HCT116 (cell line): Measurements from ENCODE around the gene SLFN14. TPM values are rescaled to one million over a fixed set of nuclear protein-coding genes. Genes with fewer than 3 reads are reported as not detected.

Experiments
- ATAC-seq: fragments of 200-7000 bp; cut with Tn5 transposase; 2 replicates; pipeline ENCODE4 v1.9.1; 2020; ENCODE audit warnings: mild to moderate bottlenecking, moderate library complexity
- BruUV-seq: library from RNA; stranded (reverse); fragments of 400-500 nt; replicated peaks from 2 replicates; lab custom pipeline; 2021; lab: Mats Ljungman, UMichigan
- CTCF ChIA-PET: fragments of 300-600 bp; sonication (Branson Sonifier 250); formaldehyde crosslinking; loops from one replicate; lab custom pipeline; 2021; ENCODE audit warnings: antibody characterized with exemption; lab: Charles Lee
- POLR2A ChIA-PET: fragments of 300-600, 350-600 bp; sonication (Branson Sonifier 250); formaldehyde crosslinking; loops from one replicate; lab custom pipeline; 2021; ENCODE audit warnings: antibody characterized with exemption; lab: Charles Lee
- RAD21 ChIA-PET, 2 experiments: fragments of 300-600 bp; sonication (Branson Sonifier 250); formaldehyde crosslinking; loops; one replicate each; lab custom pipeline; 2023; ENCODE audit warnings: low total read pairs in 2 of 2; ENCODE audit not compliant: uncharacterized antibody in 2 of 2, unreplicated experiment in 2 of 2, low non-redundant PET in 1 of 2; lab: Charles Lee
- DNase-seq: peaks from one replicate; pipeline ENCODE4 v3.0.0-alpha.2; 2010; ENCODE audit warnings: low read depth, low spot score
- H2AFZ ChIP-seq: fragments of 200-600 bp; shearing (Covaris generic), sonication (generic); 2 replicates; pipeline ENCODE4 v1.6.1; 2017; ENCODE audit warnings: low read depth, mixed run types, mixed read lengths, antibody characterized with exemption, low read length; ENCODE audit not compliant: poor library complexity, severe bottlenecking
- H3K27ac ChIP-seq: 2 replicates; pipeline ENCODE4 v1.5.1; 2012; ENCODE audit warnings: low read depth, low read length
- H3K27me3 ChIP-seq: fragments of 200-600 bp; sonication (generic); 2 replicates; pipeline ENCODE4 v1.6.1; 2016; ENCODE audit warnings: mixed run types, low read length, mixed read lengths; ENCODE audit not compliant: insufficient read depth
- H3K36me3 ChIP-seq, 2 experiments: fragments of 200-500 bp in 1 of 2; fragments of 200-600 bp in 1 of 2; sonication (Bioruptor generic) in 1 of 2; sonication (generic) in 1 of 2; 2 replicates each; pipeline versions ENCODE4 v1.5.1 to v1.6.1; 2014 to 2016; ENCODE audit warnings: low read length in 2 of 2, inconsistent platforms in 1 of 2, mixed read lengths in 1 of 2, mixed run types in 1 of 2; ENCODE audit not compliant: insufficient read depth in 2 of 2, control insufficient read depth in 1 of 2
- H3K4me1 ChIP-seq, 2 experiments: fragments of 200-600 bp in 1 of 2; sonication (generic) in 1 of 2; 2 replicates each; pipeline versions ENCODE4 v1.5.1 to v1.6.1; 2012 to 2017; ENCODE audit warnings: low read length in 2 of 2, inconsistent platforms in 1 of 2, mild to moderate bottlenecking in 1 of 2, mixed read lengths in 1 of 2, mixed run types in 1 of 2, moderate library complexity in 1 of 2; ENCODE audit not compliant: insufficient read depth in 2 of 2, control insufficient read depth in 1 of 2
- H3K4me2 ChIP-seq: fragments of 200-600 bp; sonication (generic); 2 replicates; pipeline ENCODE4 v1.6.1; 2017; ENCODE audit warnings: mixed run types, low read length, mixed read lengths
- H3K4me3 ChIP-seq, 2 experiments: fragments of 200-600 bp in 1 of 2; sonication (generic) in 1 of 2; replicated peaks in 1 of 2; 2 replicates each; pipeline ENCODE4 v1.5.1; 2011 to 2016; ENCODE audit warnings: low read length in 2 of 2, control low read depth in 1 of 2, low read depth in 1 of 2, mild to moderate bottlenecking in 1 of 2, mixed read lengths in 1 of 2, mixed run types in 1 of 2
- H3K79me2 ChIP-seq: fragments of 200-600 bp; sonication (generic); 2 replicates; pipeline ENCODE4 v1.6.1; 2017; ENCODE audit warnings: mild to moderate bottlenecking, mixed run types, low read length, moderate library complexity, mixed read lengths; ENCODE audit not compliant: insufficient read depth
- H3K9ac ChIP-seq: fragments of 200-600 bp; sonication (generic); 2 replicates; pipeline ENCODE4 v1.6.1; 2016; ENCODE audit warnings: low read length, mixed read lengths
- H3K9me2 ChIP-seq: fragments of 200-600 bp; sonication (generic), shearing (Covaris generic); 2 replicates; pipeline ENCODE4 v1.6.1; 2017; ENCODE audit warnings: mixed run types, mild to moderate bottlenecking, moderate library complexity; ENCODE audit not compliant: insufficient read depth
- H3K9me3 ChIP-seq, 2 experiments: fragments of 200-500 bp in 1 of 2; fragments of 200-600 bp in 1 of 2; sonication (Bioruptor generic) in 1 of 2; sonication (generic) in 1 of 2; 2 replicates each; pipeline ENCODE4 v1.6.1; 2014 to 2017; ENCODE audit warnings: low read length in 2 of 2, mixed read lengths in 2 of 2, inconsistent platforms in 1 of 2, low read depth in 1 of 2, mild to moderate bottlenecking in 1 of 2, mixed run types in 1 of 2, moderate library complexity in 1 of 2; ENCODE audit not compliant: control insufficient read depth in 1 of 2, insufficient read depth in 1 of 2
- H4K20me1 ChIP-seq: fragments of 200-600 bp; sonication (generic), shearing (Covaris generic); 2 replicates; pipeline ENCODE4 v1.6.1; 2017; ENCODE audit warnings: mixed run types, mild to moderate bottlenecking, moderate library complexity; ENCODE audit not compliant: insufficient read depth
- CBX3 ChIP-seq: IDR thresholded peaks from 2 replicates; pipeline ENCODE4 v1.6.1; 2012; ENCODE audit warnings: low read depth
- CEBPB ChIP-seq: IDR thresholded peaks from 2 replicates; pipeline ENCODE4 v1.6.1; 2012; ENCODE audit warnings: low read depth
- ELF1 ChIP-seq: IDR thresholded peaks from 2 replicates; pipeline ENCODE4 v1.6.1; 2012; ENCODE audit warnings: low read depth, borderline replicate concordance
- EZH2 ChIP-seq: fragments of 200-600 bp; sonication (generic); IDR thresholded peaks from 2 replicates; pipeline ENCODE4 v1.6.1; 2017; ENCODE audit warnings: antibody characterized with exemption, mixed run types
- EZH2phosphoT487 ChIP-seq: fragments of 200-600 bp; IDR thresholded peaks from 2 replicates; pipeline ENCODE4 v1.6.1; 2018; ENCODE audit warnings: antibody characterized with exemption, borderline replicate concordance
- FOSL1 ChIP-seq: IDR thresholded peaks from 2 replicates; pipeline ENCODE4 v1.6.1; 2012; ENCODE audit warnings: low read depth
- POLR2AphosphoS5 ChIP-seq: IDR thresholded peaks from 2 replicates; pipeline ENCODE4 v1.6.1; 2011; ENCODE audit warnings: mild to moderate bottlenecking, low read depth, low read length, moderate library complexity
- SRF ChIP-seq: IDR thresholded peaks from 2 replicates; pipeline ENCODE4 v1.6.1; 2012; ENCODE audit warnings: low read depth
- TCF7L2 ChIP-seq: IDR thresholded peaks from 2 replicates; pipeline ENCODE4 v1.7.0; 2011; ENCODE audit warnings: borderline replicate concordance, inconsistent platforms; ENCODE audit not compliant: insufficient read depth, insufficient read length; ENCODE audit errors: extremely low read depth
- YY1 ChIP-seq: IDR thresholded peaks from 2 replicates; pipeline ENCODE4 v1.6.1; 2011; ENCODE audit warnings: low read length, low read depth, moderate library complexity, mild to moderate bottlenecking; ENCODE audit not compliant: insufficient replicate concordance; ENCODE audit errors: extremely low read depth
- ZFX ChIP-seq: fragments of 450-650 bp; IDR thresholded peaks from 2 replicates; pipeline ENCODE4 v1.6.1; 2017
- ZNF274 ChIP-seq: fragments of 200-500 bp; sonication (Bioruptor generic); IDR thresholded peaks from 2 replicates; pipeline ENCODE4 v1.6.1; 2014; ENCODE audit warnings: mild to moderate bottlenecking, low read depth, low read length, inconsistent platforms
- intact Hi-C: fragments of 100-400 bp; cut with micrococcal nuclease; formaldehyde crosslinking; loops from 2 replicates; pipeline ENCODE4 v1.10.0; 2022
- total RNA-seq: library from RNA; stranded (reverse); gene quantifications from one replicate; pipeline ENCODE4 v1.2.1, GENCODE V29; 2021; ENCODE audit not compliant: unreplicated experiment
- TF ChIP-seq, protein P1 (sequence below): IDR thresholded peaks from 2 replicates; pipeline ENCODE4 v1.6.1; 2012; ENCODE audit warnings: low read depth
- TF ChIP-seq, protein P2 (sequence below): IDR thresholded peaks from 2 replicates; pipeline ENCODE4 v1.6.1; 2012
- TF ChIP-seq, protein P3 (sequence below): IDR thresholded peaks from 2 replicates; pipeline ENCODE4 v1.6.1; 2011; ENCODE audit warnings: mild to moderate bottlenecking, low read length, moderate library complexity; ENCODE audit not compliant: insufficient replicate concordance; ENCODE audit errors: extremely low read depth
- TF ChIP-seq, protein P4 (sequence below), 3 experiments: fragments of 200-600 bp in 1 of 3; sonication (generic) in 1 of 3; IDR thresholded peaks in 2 of 3; conservative IDR thresholded peaks in 1 of 3; 2 replicates each; pipeline ENCODE4 v1.5.1; 2012 to 2017; ENCODE audit warnings: low read depth in 2 of 3, low read length in 2 of 3, antibody characterized with exemption in 1 of 3, borderline replicate concordance in 1 of 3, control low read depth in 1 of 3, mild to moderate bottlenecking in 1 of 3, mixed read lengths in 1 of 3, mixed run types in 1 of 3, moderate library complexity in 1 of 3; ENCODE audit not compliant: insufficient read depth in 1 of 3
- TF ChIP-seq, protein P5 (sequence below): IDR thresholded peaks from 2 replicates; pipeline ENCODE4 v1.6.1; 2012

Gene SLFN14
- total RNA-seq, 1 experiment from 2014 or later: not detected

DNA sequence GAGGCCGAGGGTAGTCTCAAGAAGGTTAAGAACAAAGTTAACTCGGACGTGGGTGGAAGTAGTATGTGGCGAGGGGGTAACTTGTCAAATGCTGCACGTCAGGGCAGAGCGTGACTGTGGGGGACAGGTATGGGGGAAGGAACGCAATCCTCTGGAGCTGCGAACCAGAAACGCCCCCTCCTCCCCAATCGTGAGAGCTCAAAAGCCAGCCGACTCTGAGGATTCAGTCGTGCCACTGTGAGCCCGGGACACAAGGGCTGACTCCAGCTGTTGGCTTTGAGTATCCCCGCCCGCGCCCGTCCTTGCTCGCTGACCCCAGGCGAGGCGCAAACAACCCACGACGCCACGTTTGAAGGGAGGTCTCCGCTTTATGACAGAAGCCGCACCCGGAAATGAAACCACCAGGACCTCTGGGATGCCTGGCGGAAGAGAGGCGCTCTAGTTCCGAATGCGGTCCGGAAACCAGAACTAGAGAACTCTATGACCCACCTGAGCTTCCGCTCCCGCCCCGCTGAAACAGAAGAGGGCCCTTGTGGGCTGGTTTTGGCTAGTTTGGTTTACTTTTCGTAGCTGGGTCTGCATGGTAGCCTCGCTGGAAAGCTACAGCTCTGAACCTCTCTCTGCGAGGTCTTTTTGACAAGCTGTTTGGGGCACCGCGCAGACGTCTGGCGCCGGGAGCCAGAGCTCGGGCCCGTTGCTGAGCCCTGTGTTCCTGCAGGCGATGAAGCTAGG is 17.7 kb upstream of the SLFN14 start, which contains the start of gene PEX12:
PEX12 (minus strand) TSS at position 375 of the 732 bp plus-strand sequence. CDS start 550 bp downstream, outside the sequence.
- ChIA-PET CTCF (interaction anchor here (1.4 to 2.0 kb wide), 2 partner anchors 9 to 185 kb away, joined by 6 read pairs; partner anchors contain the start of gene AP2B1), RAD21 (interaction anchor here in 1 of 2 experiments (1.1 kb wide), 1 partner anchor 186 kb away, joined by 3 read pairs; no protein-coding TSS in a partner anchor), POLR2A (interaction anchor here (0.9 to 2.3 kb wide), 6 partner anchors 8 to 231 kb away, joined by 3 to 21 read pairs (median 8); partner anchors contain the start of genes AP2B1 and TAF15)
- H3K9me3 ChIP-seq: no peaks in the 10 kb centered on the region
- H2AFZ ChIP-seq: peak within 1 kb of the TSS; percentile 72
- H3K36me3 ChIP-seq: peaks cover 9 to 11% of the 10 kb centered on the region in 2 experiments; a peak in 3 of 4 replicates
- peak within 1 kb of the TSS; percentile 89 for H3K4me2 ChIP-seq
- H3K4me3 ChIP-seq: peak within 1 kb of the TSS; percentile 74 to 94
- no TSS peak for BruUV-seq
- H3K79me2 ChIP-seq: 0 out of 2 replicates have a peak, but pooled peaks cover 6% of the 10 kb centered on the region
- H3K9me2 ChIP-seq: no peaks in the 10 kb centered on the region
- ATAC-seq (peak; percentile 96), DNase-seq (peak; percentile 81)
- intact Hi-C loops: no loop called here
- H4K20me1 ChIP-seq: no peaks in the 10 kb centered on the region
- peaks cover 7 to 9% of the 10 kb centered on the region in 2 experiments; a peak in 3 of 4 replicates for H3K4me1 ChIP-seq
- peak within 1 kb of the TSS; percentile 90 for H3K27ac ChIP-seq
- H3K9ac ChIP-seq: peak within 1 kb of the TSS; percentile 85
- no peaks in the 10 kb centered on the region for H3K27me3 ChIP-seq
- TF ChIP-seq, protein P1, sequence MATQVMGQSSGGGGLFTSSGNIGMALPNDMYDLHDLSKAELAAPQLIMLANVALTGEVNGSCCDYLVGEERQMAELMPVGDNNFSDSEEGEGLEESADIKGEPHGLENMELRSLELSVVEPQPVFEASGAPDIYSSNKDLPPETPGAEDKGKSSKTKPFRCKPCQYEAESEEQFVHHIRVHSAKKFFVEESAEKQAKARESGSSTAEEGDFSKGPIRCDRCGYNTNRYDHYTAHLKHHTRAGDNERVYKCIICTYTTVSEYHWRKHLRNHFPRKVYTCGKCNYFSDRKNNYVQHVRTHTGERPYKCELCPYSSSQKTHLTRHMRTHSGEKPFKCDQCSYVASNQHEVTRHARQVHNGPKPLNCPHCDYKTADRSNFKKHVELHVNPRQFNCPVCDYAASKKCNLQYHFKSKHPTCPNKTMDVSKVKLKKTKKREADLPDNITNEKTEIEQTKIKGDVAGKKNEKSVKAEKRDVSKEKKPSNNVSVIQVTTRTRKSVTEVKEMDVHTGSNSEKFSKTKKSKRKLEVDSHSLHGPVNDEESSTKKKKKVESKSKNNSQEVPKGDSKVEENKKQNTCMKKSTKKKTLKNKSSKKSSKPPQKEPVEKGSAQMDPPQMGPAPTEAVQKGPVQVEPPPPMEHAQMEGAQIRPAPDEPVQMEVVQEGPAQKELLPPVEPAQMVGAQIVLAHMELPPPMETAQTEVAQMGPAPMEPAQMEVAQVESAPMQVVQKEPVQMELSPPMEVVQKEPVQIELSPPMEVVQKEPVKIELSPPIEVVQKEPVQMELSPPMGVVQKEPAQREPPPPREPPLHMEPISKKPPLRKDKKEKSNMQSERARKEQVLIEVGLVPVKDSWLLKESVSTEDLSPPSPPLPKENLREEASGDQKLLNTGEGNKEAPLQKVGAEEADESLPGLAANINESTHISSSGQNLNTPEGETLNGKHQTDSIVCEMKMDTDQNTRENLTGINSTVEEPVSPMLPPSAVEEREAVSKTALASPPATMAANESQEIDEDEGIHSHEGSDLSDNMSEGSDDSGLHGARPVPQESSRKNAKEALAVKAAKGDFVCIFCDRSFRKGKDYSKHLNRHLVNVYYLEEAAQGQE: no peak
- TF ChIP-seq ELF1: peak; percentile 95
- TF ChIP-seq, protein P2, sequence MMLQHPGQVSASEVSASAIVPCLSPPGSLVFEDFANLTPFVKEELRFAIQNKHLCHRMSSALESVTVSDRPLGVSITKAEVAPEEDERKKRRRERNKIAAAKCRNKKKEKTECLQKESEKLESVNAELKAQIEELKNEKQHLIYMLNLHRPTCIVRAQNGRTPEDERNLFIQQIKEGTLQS: no peak
- no peak for TF ChIP-seq CEBPB
- TF ChIP-seq POLR2AphosphoS5: peak; percentile 97
- TF ChIP-seq YY1: peak; percentile 87
- TF ChIP-seq FOSL1: no peak
- TF ChIP-seq, protein P3, sequence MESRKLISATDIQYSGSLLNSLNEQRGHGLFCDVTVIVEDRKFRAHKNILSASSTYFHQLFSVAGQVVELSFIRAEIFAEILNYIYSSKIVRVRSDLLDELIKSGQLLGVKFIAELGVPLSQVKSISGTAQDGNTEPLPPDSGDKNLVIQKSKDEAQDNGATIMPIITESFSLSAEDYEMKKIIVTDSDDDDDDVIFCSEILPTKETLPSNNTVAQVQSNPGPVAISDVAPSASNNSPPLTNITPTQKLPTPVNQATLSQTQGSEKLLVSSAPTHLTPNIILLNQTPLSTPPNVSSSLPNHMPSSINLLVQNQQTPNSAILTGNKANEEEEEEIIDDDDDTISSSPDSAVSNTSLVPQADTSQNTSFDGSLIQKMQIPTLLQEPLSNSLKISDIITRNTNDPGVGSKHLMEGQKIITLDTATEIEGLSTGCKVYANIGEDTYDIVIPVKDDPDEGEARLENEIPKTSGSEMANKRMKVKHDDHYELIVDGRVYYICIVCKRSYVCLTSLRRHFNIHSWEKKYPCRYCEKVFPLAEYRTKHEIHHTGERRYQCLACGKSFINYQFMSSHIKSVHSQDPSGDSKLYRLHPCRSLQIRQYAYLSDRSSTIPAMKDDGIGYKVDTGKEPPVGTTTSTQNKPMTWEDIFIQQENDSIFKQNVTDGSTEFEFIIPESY: peak; percentile 39
- TF ChIP-seq SRF: peak; percentile 88
- TF ChIP-seq TCF7L2: peak; percentile 71
- TF ChIP-seq EZH2: no peak
- no peak for TF ChIP-seq EZH2phosphoT487
- no peak for TF ChIP-seq ZNF274
- TF ChIP-seq, protein P4, sequence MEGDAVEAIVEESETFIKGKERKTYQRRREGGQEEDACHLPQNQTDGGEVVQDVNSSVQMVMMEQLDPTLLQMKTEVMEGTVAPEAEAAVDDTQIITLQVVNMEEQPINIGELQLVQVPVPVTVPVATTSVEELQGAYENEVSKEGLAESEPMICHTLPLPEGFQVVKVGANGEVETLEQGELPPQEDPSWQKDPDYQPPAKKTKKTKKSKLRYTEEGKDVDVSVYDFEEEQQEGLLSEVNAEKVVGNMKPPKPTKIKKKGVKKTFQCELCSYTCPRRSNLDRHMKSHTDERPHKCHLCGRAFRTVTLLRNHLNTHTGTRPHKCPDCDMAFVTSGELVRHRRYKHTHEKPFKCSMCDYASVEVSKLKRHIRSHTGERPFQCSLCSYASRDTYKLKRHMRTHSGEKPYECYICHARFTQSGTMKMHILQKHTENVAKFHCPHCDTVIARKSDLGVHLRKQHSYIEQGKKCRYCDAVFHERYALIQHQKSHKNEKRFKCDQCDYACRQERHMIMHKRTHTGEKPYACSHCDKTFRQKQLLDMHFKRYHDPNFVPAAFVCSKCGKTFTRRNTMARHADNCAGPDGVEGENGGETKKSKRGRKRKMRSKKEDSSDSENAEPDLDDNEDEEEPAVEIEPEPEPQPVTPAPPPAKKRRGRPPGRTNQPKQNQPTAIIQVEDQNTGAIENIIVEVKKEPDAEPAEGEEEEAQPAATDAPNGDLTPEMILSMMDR (IDR thresholded peaks at IDR 0.05 in 2 of 3, conservative IDR thresholded peaks at IDR 0.05 in 1 of 3; ENCODE audit: borderline replicate concordance in 1 of 3, insufficient read depth in 1 of 3, low read depth in 2 of 3, low read length in 2 of 3): no peak
- TF ChIP-seq CBX3: peak; percentile 57; the same call in 1 of the 2 replicates
- TF ChIP-seq, protein P5, sequence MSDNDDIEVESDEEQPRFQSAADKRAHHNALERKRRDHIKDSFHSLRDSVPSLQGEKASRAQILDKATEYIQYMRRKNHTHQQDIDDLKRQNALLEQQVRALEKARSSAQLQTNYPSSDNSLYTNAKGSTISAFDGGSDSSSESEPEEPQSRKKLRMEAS: peak; percentile 91
- peak; percentile 79 for TF ChIP-seq ZFX
